ENCODE data around the gene PMM1.
"Not testable (repeated sequence)": the region's sequence is repeated elsewhere in the genome, so short reads cannot be mapped to it uniquely, and the experiment has no call there.

PMM1 gene

DNA sequence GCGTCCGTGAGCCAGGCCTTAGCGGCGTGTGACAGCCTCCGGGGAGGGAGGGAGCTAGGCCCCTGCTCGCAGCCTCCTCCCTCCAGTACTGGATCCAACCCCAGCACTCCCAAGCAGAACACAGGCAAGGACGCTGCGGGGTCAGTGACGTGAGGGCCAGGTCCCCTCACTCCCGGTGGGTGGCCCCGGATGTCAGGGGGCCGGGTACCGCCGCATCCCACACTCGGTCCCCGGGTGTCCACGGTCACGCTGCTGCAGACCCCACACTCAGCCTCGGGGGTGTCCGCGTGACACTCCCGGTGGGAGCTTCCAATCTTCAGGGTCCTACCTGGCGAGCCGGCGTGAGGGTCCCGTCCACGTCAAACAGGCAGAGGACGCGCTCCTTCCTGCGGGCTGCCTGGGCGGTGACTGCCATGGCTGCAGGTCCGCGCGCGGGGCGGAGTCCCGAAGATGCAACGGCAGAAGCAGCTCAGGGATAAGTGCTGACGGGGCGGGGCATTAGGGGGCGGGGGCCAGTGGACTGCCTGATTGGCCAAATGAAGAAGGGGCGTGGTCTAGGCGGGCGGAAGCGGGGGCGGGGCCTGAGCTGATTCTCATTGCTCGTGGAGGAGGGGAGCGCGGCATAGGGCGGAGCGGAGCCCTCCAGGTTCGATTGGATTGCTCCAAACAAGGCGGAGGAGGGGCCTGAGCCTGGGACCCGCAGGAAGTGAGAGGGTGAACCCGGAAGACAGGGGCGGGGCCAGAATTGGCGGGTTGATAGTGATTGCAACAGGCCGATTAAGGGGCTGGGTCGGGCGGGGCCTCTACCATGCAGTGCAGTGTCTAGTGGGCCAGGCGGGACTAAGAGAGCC lies at the start of gene PMM1:
PMM1 (minus strand) TSS at position 450 of the 851 bp plus-strand sequence; CDS start at position 415, 35 bp downstream.
- peak; percentile 100 for DNase-seq (ENCODE audit: low spot score)

DNA sequence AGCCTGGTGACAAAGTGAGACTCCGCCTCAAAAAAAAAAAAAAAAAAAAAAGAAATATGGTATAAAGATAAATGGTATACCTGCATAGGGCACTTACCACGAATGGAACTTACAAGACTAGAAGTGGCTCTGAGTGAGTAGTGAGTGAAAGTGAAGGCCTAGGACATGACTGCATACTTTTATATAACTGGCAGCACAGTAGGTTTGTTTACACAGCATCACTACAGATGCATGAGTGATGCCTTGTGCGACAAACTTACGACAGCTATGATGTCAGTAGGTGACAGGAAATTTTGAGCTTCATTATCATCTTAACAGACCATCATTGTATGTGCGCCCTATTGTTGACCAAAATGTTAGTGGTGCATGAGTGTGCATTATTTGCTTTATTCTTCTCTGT lies 49.1 kb upstream of the PMM1 start:
- no peak for DNase-seq (ENCODE audit: low spot score)

DNA sequence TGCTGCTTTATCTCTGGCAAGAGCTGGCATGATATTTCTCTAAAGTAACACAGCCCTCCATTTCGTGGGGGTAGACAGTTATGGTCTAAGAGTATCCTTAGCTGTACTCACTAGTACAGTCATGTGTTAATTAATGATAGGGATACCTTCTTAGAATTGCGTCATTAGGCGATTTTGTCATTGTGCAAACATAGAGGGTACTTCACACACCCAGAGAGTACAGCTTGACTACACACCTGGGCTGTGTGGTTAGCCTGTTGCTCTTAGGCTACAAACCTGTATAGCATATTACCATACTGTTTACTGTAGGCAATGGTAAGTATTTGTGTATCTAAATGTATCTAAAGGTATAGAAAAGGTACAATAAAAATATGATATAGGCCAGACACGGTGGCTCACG lies 48.5 kb upstream of the PMM1 start:
- DNase-seq (ENCODE audit: low spot score): no peak

DNA sequence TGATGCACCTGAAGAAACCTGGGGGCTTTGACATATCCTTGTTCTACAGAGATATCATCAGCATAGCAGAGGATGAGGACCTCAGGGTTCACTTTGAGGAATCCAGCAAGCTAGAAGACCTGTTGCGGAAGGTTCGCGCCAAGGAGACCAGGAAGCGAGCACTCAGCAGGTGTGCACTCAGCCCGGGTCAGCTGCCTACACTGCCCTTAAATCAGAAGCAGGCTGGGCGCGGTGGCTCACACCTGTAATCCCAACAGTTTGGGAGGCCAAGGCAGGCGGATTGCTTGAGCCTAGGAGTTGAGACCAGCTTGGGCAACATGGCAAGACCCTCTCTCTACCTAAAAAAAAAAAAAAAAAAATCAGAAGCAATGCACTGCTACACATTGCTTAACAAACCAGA lies 48.0 kb upstream of the PMM1 start:
- DNase-seq (ENCODE audit: low spot score): not testable (repeated sequence)

DNA sequence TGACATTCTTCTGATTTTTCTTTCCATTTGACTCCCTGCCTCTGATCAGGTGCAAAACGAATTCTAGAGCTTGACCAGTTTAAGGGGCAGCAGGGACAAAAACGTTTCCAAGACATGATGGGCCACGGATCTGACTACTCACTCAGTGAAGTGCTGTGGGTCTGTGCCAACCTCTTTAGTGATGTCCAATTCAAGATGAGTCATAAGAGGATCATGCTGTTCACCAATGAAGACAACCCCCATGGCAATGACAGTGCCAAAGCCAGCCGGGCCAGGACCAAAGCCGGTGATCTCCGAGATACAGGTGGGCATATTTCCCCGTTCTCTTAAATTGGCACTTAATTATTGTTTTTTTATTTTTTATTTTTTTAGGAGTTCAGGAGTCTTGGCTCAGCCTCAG lies 46.8 kb upstream of the PMM1 start:
- no peak for DNase-seq (ENCODE audit: low spot score)

DNA sequence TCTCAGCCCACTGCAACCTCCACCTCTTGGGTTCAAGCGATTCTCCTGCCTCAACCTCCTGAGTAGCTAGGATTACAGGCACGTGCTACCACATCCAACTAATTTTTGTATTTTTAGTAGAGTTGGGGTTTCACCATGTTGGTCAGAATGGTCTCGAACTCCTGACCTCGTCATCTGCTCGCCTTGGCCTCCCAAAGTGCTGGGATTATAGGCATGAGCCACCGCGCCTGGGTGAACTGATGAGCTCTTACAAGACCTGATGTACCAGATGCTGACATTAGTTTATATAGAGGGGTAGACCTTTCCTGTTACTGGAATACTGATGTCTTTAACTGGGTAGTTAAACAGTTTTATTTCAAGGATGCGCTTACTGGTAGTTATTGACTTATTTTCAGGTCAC lies 45.0 kb upstream of the PMM1 start:
- DNase-seq (ENCODE audit: low spot score): not testable (repeated sequence)

DNA sequence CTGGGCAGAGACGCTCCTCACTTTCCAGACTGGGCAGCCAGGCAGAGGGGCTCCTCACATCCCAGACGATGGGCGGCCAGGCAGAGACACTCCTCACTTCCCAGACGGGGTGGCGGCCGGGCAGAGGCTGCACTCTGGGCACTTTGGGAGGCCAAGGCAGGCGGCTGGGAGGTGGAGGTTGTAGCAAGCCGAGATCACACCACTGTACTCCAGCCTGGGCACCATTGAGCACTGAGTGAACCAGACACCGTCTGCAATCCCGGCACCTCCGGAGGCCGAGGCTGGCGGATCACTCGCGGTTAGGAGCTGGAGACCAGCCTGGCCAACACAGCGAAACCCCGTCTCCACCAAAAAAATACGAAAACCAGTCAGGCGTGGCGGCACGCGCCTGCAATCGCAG lies 42.0 kb upstream of the PMM1 start:
- not testable (repeated sequence) for DNase-seq (ENCODE audit: low spot score)

DNA sequence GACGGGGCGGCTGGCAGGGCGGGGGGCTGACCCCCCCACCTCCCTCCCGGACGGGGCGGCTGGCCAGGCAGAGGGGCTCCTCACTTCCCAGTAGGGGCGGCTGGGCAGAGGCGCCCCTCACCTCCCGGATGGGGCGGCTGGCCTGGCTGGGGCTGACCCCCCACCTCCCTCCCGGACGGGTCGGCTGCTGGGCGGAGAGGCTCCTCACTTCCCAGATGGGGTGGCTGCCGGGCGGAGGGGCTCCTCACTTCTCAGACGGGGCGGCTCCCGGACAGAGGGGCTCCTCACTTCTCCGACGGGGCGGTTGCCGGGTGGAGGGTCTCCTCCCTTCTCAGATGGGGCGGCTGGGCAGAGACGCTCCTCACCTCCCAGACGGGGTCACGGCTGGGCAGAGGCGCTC lies 41.5 kb upstream of the PMM1 start:
- DNase-seq (ENCODE audit: low spot score): not testable (repeated sequence)

DNA sequence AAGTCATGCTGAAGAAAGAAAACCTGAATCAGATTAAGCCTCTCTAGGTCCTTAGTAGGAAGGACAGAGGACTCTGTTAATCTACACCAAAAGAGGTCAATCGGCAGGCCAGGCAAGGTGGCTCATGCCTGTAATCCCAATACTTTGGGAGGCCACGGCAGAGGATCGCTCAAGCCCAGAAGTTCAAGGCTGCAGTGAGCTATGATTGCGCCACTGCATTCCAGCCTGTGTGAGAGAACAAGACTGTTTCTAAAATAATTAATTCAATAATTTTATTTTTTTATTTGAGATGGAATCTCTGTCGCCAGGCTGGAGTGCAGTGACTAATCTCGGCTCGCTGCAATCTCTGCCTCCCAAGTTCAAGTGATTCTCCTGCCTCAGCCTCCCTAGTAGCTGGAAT lies 35.9 kb upstream of the PMM1 start:
- DNase-seq (ENCODE audit: low spot score): no peak

DNA sequence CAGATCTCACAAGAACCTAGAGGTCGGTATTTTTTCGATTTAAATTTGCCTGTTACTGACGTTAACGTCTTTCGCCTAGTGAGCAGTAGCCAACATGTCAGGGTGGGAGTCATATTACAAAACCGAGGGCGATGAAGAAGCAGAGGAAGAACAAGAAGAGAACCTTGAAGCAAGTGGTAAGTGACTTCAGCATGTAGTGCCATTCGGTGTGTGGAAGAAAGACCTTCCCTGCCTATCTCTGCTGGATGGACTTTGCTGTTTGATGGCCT lies 32.2 kb upstream of the PMM1 start:
- no peak for DNase-seq (ENCODE audit: low spot score)

DNA sequence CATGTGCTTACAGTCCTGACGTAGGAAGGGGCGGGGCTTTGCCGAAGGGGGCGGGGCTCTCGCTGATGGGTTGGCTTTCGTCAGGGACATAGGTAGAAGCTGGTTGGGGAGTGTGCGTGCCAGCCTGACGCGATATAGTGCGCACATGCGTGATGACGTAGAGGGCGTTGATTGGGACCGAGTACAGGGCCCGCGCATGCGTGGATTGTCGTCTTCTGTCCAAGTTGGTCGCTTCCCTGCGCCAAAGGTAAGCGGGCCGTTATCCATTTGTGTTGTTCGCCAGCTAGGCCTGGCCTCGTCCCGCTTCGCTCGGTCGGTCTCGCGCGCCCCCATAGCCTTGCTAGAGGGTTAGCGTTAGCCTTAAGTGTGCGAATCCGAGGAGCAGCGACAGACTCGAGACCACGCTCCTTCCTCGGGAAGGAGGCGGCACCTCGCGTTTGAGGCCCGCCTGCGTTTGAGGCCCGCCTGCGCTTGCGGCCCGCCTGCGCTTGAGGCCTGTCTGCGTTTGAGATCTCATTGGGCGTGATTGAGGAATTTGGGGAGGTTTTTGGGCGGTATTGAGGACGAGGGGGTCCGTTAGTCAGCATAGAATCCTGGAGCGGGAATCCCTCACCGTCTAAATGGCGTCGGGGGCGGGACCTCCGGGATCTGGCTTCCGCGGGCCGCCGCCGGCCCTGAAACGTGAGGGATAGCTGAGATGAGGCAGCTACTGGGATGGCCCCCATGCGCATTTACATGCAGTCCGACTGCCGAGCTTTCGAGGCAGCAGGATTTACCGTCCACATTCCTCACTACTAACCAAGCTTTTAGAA lies 31.7 kb upstream of the PMM1 start, which contains the start of gene XRCC6:
XRCC6 (plus strand) TSS at position 197 of the 812 bp plus-strand sequence. CDS start 710 bp downstream, outside the sequence.
- peak; percentile 100 for DNase-seq (ENCODE audit: low spot score)

DNA sequence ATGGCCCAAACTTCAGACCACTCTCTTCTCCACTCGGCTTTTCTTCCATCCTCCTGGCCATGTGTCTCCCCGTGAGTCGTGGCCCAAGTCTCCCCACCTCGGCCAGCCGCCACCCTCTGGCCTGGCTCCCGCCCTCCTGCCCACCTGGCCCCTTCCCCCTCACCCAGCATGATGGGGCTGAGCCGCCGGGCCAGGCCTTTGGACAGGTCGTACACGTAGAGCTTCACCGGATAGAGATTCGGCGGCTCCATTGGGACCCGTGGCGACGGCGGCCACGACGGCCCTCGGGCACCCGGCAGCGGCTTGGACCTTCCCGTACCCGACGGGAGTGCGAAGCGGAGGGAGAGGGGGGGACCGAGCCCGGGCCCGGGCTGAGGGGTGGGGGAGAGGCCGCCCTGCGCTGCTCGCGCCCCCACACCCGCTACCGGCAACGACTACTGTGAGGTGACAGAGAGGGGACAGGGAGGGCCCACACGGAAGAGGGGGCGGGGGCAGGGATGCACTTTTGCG lies 31.0 kb upstream of the PMM1 start, which contains the start of gene DESI1:
DESI1 (minus strand) TSS at position 455 of the 510 bp plus-strand sequence; CDS start at position 251, 204 bp downstream.
- DNase-seq (ENCODE audit: low spot score): no peak

DNA sequence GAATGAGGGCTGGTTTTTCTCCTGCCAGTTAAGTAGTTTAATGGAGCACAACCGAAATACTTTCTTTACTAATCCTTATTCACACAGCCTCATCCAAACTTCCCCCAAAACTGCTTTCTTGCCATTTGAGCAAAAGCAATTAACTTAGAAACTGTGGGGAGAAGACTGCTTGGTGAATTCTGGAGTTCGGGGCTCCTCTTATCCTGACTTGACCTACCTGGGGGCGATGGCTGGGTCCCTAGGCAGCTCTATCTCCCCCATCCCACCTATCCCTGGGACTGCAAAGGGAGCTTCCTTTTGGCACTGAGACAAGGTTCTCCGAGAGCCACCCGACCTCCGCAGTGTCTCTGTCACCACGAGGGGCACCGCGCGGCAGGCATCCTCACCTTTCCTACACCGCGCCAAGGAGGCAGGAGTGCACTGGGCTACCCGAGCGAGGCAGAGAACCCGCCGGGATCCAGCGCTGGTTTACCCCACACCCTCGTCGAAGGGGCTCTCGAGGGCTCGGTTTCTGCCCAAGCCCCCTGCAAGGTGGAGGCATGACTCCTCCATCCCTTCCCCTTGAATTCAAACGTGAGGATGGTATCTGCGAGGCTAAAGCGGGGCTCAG lies 30.4 kb upstream of the PMM1 start:
- DNase-seq (ENCODE audit: low spot score): peak; percentile 17

DNA sequence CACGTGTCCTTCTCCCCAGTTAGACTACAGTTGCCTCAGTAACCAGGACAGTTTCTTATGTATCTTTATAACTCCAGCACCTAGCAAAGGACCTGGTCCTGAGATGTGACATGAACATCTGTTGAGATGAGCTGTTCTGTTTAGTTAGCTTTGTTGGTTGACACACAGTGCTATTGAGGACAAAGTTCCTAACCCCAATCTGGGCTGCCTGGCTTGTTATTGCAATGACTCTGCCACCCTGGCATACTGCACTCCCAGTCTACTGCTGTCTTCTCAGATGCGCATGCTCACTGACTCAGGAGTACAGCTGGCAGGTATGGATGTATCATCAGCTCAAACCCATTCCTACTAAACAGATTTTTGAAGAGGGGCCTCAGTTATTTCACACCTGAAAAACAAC lies 23.8 kb upstream of the PMM1 start:
- DNase-seq (ENCODE audit: low spot score): no peak

DNA sequence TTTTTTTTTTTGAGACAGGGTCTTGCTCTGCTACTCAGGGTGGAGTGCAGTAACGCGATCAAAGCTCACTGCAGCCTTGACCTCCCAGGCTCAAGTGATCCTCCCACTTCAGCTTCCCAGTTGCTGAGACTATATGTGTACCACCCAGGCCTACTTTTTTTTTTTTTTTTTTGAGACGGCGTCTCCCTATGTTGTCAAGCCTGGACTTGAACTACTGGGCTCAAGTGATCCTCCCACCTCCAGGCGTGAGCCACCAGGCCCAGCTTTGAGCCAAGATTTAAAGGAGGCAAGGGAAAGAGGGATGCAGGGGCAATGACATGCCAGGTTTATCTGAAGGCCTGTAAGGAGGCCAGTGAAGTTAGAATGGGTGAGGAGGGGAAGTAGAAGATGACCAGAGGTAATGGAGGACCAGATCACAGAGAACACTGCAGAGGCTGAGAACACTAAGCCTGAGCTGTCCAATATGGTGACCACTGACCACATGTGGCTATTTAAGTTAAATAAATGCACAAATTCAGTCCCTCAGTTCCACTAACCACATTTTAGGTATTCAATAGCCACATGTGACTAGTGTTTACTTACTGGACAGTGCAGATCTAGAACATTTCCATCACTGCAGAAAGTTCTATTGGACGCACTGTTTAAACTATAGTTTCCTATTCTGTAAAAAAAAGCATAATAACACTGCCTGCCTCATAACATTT lies 23.1 kb upstream of the PMM1 start:
- DNase-seq (ENCODE audit: low spot score): no peak

DNA sequence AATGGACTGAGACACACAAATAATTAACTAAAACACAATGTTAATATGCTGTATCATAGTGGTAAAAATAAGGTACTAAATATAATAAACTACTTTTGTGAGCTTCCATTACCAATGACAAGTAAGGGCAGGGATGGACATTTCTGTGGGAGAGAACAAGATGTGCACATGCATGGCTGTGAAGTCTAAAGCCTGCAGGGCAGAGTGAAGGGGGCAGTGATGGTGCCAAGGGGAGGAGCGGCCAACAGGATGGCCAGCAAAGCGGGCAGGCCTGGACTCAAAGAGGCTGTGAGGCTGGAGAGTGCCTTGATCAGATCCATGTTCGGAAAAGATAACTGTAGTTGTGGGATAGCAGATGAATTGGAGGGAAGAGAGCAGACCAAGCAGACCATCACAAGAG lies 18.7 kb upstream of the PMM1 start:
- no peak for DNase-seq (ENCODE audit: low spot score)

DNA sequence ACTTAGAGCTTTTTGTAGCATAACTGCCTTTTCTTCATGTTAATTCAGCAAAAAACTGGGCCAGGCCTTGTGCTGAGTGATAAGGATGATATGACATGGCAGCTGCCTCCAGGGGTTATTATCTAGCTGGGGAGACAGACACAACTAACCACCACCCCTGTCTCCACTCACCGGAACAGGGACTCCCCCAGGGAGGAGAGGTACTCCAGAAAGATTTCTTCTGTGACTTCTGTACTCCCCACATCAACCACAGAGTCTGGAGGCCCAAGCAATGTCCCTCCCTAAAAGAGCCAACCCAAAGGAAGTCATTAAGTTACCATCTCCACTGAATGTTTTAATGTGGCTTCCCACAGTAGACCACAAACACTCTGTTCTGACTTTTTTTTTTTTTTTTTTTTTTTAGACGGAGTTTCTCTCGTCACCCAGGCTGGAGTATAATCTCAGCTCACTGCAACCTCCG lies 14.3 kb upstream of the PMM1 start:
- DNase-seq (ENCODE audit: low spot score): peak; percentile 74

DNA sequence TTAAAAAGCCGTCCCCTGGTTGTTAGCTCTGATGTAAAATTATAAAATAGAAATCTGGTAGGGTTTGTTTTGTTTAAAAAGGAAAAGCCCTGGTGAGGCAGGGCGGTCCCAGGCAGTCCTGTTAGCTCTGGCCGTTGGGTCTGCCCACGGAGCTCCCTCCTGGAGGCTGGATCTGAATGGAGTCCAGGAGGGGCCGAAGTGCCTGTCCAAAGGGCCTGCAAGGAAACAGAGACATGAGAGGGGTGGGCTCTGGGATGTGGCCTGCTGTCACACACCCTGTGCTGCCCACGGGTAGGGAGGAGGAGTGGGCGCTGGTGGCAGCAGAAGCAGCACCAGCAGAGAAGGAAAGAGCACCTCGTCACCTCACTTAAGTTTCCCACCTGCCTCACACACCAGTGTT lies 11.3 kb upstream of the PMM1 start:
- no peak for DNase-seq (ENCODE audit: low spot score)

DNA sequence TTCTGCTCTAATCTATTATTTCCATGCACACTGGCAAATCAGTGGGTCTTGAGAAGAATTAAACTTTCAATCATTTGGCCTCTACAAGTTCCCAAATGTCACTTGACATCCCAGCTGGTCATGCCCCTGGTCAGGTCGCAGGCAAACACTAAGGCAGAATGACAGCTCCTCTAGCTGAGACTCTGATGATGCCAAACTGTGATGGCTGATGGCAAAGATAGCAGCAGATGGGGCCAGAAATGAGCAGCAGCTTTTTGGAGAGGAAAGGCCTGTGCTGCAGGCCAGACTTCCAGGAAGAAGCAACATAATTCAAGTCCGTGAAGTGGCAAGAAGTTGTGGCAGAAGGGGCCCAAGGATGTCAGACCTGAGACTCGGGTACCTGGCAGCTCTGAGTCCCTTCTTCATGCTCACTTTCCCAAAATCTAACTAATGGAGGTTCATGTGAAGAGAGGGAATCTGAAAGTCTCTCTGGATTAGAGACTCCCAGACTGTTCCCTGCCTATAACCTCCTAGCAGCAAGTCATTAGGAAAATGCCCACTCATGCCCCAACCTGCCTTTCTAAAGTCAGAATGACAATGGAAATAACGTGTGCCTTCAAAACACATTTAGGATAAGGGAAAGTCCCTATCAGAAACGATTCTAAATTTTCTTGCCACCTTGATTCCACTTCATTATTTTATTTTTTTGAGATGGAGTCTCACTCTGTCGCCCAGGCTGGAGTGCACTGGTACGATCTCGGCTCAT lies 9.4 kb upstream of the PMM1 start:
- DNase-seq (ENCODE audit: low spot score): no peak

DNA sequence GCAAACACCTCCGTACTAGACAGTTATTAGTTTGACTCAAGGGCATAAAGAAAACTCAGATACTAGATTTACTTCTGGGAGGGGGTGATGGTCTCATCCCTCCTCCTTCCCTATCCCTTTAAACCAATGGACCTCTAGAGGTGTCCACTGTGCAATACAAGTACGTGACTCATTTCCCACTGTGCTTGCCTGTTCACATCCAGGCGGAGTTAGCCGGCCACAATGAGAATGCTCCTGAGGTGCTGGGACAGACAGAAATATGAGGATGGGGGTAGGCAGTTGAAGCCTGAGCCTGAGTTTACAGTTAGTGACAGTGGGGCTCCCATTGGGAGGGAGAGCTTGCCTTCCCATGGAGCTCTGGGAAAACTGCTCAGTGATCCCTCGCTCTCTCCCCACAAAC lies 8.4 kb upstream of the PMM1 start:
- DNase-seq (ENCODE audit: low spot score): no peak

DNA sequence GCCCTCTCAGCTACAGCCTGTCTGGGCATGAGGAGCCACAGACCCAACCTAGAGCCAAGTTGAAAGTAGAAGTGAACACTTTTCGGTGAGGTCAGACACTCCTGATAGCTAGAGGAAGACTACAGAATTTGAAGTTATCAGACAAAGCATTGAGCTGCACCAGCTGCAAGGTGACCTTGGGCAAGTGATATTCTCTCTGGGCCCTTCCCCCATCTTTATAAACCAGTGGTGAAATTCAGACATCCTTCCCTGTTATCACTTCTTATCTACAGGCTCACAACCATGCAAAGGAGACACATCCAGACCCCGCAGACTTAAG lies 8.0 kb upstream of the PMM1 start:
- DNase-seq (ENCODE audit: low spot score): no peak

Measured in CD4-positive, alpha-beta T cell treated with Interleukin-2 at 100 ng/mL for 4 hours (primary cell).